ENCODE measurements around the gene PGAM2.
"Not testable (repeated sequence)": the region's sequence is repeated elsewhere in the genome, so short reads cannot be mapped to it uniquely, and the experiment has no call there.

DNA sequence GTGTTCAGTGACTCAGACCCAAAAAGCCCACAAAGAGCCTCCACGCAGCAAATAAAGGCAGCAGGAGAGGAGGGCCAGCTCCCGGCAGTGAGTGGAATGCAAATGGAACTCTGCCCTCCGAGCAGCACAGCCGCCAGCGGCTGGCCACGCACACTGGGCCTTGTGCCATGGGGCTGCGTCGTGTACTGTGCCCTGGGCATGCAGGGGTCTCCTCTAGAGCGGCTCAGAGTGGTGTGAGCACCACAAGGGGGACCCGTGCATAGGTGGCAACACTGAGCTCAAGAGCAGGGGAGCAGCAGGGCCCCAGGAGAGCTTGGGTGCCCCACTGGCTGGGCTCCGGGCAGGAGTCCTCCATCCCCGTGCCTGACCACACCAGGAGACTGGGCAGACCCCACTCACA lies 50.3 kb downstream of the PGAM2 start:
- TF ChIP-seq POLR2A (IDR thresholded peaks at IDR 0.05; ENCODE audit: low read length); CEBPB (IDR thresholded peaks at IDR 0.05); SMC3 (IDR thresholded peaks at IDR 0.05): not testable (repeated sequence)
- TF ChIP-seq, protein P1, sequence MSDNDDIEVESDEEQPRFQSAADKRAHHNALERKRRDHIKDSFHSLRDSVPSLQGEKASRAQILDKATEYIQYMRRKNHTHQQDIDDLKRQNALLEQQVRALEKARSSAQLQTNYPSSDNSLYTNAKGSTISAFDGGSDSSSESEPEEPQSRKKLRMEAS (IDR thresholded peaks at IDR 0.05), result not testable (repeated sequence)
